Stimulated activated CD8-positive, alpha-beta memory T cell treated with anti-CD3 and anti-CD28 coated beads, Interleukin-15, amount 100 ng/mL, for 48 hours (primary cell): ENCODE data around the gene TSGA10IP.

Experiments
- DNase-seq, 2 donors: peaks; one replicate each; pipeline ENCODE4 v3.0.0-alpha.2; 2020; ENCODE audit warnings: low read depth in 2 of 2

The TSGA10IP gene

GRCh38 chr11:65976216-65977176, 31.2 kb downstream of the TSGA10IP start:
- no peak for DNase-seq

GRCh38 chr11:65977621-65978390, 32.5 kb downstream of the TSGA10IP start:
- DNase-seq: no peak

GRCh38 chr11:65978391-65979238, 33.3 kb downstream of the TSGA10IP start:
- DNase-seq: no peak

- no peak for DNase-seq
These were observed 34.0 kb downstream of the TSGA10IP start for GRCh38 chr11:65979261-65979759.

DNA sequence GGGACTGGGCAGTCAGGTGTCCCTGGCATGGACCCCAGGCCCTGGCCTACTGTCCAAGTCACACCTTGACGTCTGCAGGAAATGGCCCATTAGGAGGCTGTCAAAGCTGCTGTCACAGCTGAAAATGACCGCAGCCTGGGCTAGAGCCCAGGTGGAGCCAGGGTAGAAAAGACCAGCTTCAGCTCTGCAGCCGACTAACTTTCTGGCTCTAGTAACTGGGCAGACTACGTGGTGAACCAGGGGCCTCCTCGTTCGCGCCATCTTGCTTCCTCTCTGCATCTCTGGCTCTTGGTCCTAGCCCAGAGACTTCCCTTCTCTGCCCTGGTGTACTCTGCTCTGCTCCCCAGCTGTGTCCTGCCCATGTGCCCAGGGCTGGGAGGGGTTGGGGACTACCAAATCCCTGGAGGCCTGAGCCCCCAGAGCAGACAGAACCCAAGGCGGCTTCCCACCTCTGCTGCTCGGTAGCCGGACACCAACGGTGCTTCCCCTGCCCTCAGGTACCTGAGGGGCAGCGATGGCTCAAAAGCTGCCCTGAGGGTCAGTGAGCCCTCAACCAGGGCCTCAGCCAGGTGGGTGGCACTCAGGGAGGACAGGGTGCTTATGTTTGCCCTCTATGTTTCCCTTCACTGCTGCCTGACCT, 35.9 kb downstream of the TSGA10IP start:
- DNase-seq: no peak

GRCh38 chr11:65981972-65982823, 36.9 kb downstream of the TSGA10IP start:
- no peak for DNase-seq

DNA sequence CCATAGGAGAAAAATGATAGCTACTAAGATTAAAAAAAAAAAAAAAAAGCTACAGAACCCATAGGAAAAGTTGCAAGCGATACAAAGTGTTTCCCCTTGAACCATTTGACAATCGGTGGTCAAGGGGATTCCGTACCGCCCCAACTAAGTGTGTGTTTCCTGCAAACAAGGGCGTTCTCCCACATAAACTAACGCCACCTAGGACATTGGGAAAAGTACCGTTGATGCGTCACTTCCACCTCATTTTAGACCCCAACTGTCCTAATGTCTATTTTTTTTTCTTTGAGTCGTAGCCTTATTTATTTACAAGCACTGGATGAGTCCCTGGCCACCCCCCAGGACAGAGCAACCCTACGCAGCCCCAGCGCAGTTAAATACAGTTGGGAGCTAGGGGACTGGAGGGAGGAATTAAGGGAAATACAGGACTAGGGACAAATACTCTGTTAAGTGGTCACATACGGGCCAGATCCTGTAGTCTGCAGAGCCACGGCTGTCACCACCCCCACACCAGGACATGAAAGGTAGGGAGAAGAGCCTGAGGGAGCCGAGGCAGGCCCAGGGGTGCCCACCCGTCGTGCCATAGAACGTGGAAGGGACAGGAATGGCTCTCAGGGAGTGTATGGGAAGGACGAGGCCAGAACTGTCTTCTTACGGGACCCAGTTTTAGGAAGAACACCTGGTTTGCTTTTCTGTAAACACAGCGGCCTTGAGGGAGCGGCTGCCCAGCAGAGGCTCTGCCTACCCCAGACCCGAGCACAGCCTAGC, 37.7 kb downstream of the TSGA10IP start:
- DNase-seq: no peak

DNA sequence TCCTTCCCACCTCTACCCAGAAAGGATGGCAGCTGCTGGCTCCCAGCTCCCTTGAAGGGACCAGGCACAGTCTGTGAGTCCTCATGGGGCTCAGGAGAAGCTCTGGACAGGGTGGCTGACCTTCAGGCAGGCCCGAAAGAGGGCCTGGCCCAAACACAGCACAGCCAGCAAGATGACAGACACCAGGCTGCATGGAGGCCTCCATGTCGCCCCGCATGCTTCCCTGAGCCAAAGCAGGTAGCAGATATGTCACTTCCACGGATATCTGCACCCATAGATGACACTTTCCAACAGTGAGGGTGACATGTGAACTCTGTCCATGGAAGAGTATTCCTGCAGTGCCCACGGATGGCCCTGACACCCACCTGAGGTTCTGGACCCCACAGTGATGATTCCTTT, 38.3 kb downstream of the TSGA10IP start:
- DNase-seq: no peak

DNA sequence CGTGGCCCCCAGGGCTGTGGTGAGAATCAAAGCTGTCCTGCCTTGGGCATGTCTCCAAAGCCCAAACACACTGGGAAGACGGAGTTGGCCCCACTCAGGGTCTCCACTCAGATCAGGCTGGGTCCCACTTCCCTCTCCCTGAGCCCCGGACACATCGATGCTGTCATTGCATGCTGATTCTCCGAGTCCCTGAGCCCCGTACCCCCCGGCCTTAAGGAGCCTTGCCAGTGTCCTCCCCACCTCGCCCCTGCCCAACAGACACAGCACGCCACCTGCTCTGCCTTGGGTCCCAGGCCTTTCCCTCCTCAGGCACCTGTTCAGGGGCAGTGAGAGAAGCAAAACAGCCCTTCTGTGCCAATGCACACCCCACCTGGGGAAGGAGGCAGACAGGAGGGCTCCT, 42.1 kb downstream of the TSGA10IP start:
- DNase-seq: no peak

GRCh38 chr11:65988791-65989592, 43.7 kb downstream of the TSGA10IP start:
- peak; percentile 77 to 78 for DNase-seq

- no peak for DNase-seq
These were observed 46.8 kb downstream of the TSGA10IP start for GRCh38 chr11:65992056-65992455.

DNA sequence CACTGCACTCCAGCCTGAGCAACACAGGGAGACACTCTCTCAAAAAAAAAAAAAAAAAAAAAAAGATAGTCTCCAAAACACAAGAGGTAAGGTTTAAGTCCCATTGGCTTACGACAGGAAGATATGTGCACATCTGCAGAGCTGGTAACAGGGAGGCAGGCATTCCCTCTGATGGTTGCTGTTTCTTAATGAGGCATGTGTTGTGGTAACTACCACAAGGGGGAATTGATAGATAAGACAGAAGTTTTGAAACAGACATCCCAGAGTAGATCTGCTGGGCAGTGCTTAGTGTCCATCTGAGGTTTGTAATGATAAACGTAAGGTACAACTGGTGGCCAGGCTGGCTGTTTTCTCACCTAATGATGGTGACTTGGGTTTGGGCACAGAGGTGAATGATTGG, 52.0 kb downstream of the TSGA10IP start:
- DNase-seq: no peak

GRCh38 chr11:66001942-66002647, 56.8 kb downstream of the TSGA10IP start, which contains the start of the genes BANF1 and EIF1AD:
BANF1 (plus strand) TSS chr11:66002503; CDS start chr11:66003251, 748 bp downstream.
EIF1AD (minus strand) TSS chr11:66002157; CDS start chr11:66000389, 1,768 bp downstream.
- peak; percentile 88 to 89 for DNase-seq

DNA sequence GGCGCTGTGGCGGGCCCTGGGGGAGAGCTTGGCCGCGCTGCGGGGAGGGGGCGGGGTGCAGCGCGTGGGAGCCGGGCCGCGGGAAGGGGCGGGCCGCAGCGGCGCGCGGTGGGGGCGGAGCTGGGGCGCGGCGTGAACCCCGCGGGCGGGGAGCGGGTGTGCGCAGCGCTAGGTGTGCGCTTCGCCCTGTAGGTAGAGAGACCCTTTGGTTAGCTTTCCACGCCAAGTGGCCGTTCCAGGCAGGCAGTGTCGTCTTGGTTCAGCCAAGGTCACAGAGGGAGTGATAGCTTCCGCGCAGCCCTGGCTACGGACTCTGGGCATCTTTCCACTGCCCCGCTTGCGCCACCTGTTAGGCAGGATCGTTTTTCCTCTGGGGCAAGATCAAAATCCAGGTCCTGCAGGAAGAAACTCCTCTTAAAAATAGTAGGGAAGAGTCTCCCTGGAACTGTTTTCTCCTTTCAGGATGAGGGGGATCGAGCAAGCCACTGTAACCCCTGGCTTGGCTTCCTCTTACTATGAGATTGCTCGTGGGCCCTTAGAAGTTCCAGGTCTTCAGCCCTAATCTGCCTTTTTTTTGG, 57.5 kb downstream of the TSGA10IP start:
- DNase-seq: no peak

- no peak for DNase-seq
These were observed 58.0 kb downstream of the TSGA10IP start for GRCh38 chr11:66003291-66003690.

DNA sequence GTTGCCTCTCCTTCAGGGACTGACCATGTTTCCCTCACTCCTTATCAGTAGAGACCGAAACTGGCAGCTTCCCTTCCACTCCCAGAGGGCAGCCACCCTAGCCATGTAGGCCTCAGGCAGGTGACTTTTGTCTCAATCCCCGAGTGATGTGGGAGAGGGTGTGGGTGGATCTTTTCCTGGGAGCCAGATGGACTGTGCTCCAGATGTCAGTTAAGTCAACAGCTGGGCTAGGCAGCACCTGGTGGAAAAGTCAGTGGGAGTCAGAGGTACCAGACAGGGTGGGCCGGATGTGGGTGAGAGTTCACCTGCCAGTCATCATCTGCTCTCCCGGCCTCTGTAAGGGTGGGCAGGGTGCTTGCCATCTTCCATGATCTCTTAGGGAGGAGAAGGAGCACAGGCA, 58.9 kb downstream of the TSGA10IP start:
- no peak for DNase-seq

DNA sequence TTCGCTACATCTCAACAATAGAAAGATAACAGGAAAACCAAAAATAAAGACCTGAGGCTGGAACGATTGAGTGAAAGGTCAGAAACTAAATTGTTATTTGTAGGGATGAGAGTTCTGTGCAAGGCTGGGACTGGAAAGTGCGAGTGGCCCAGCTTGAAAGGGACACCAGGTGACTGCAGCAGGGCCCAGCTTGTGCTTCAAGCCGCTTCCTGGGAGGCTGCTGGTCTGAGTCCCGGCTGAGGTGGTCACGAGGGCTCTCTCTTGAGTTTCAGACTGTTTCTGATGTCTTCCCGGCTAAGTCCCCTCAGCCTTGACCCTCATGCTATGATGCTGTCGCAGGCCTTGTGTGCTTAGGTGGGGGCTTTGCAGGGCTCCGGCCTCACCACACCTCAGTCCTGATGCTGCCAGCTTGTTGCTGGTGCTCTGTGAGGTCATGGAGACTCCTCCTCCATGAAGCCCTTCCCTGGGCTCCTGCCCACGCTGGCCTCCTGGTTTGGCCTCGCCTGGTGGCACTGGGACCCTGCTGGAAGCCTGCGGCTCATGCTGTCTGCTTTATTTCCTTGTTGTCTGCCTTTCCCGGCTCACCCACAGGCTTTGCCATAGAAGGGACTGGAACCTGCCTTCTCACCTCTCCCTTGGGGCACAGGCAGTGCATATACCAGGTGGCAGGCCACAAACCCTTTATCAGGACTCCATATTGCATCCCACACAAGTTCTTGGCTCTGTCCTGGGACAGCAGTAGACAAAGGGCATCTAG, 61.0 kb downstream of the TSGA10IP start:
- no peak for DNase-seq
